H1 (cell line): ENCODE data around the gene GLRA1. TPM values are rescaled to one million over a fixed set of nuclear protein-coding genes. Genes with fewer than 3 reads are reported as not detected.

ENCODE experiments used
- CTCF ChIA-PET: fragments of 300-600 bp; sonication (Branson Sonifier 250); formaldehyde crosslinking; loops from one replicate; lab custom pipeline; 2021; ENCODE audit not compliant: partially characterized antibody; lab: Charles Lee
- POLR2A ChIA-PET: fragments of 300-600 bp; sonication (Branson Sonifier 250); formaldehyde crosslinking; loops from one replicate; lab custom pipeline; 2021; ENCODE audit warnings: inconsistent platforms; ENCODE audit not compliant: partially characterized antibody; lab: Charles Lee
- DNase-seq, 2 experiments: peaks; one replicate each; pipeline versions ENCODE4 v3.0.0 to v3.0.0-alpha.2; 2010 to 2022; ENCODE audit warnings: low spot score in 2 of 2, low read depth in 1 of 2, mixed read lengths in 1 of 2
- FAIRE-seq: peaks from 2 replicates; lab custom pipeline; 2011; peaks lifted over from hg19 to GRCh38; lab: Jason Lieb, UNC
- H2AFZ ChIP-seq: 2 replicates; pipeline ENCODE4 v1.8.1; 2012; ENCODE audit warnings: low read length, inconsistent platforms
- H2AK5ac ChIP-seq: 2 replicates; pipeline ENCODE4 v1.6.1; 2013; ENCODE audit warnings: low read depth, low read length
- H2BK120ac ChIP-seq: replicated peaks from 2 replicates; pipeline ENCODE3; 2013; ENCODE audit warnings: low read depth, low read length, inconsistent platforms
- H2BK12ac ChIP-seq: 2 replicates; pipeline ENCODE4 v1.6.1; 2013; ENCODE audit warnings: low read depth, low read length
- H2BK15ac ChIP-seq: 2 replicates; pipeline ENCODE4 v1.6.1; 2013; ENCODE audit warnings: low read length
- H2BK20ac ChIP-seq: 2 replicates; pipeline ENCODE4 v1.6.1; 2013; ENCODE audit warnings: low read length
- H2BK5ac ChIP-seq: 2 replicates; pipeline ENCODE4 v1.6.1; 2013; ENCODE audit warnings: low read depth, low read length
- H3K14ac ChIP-seq: 2 replicates; pipeline ENCODE4 v1.6.1; 2013; ENCODE audit warnings: inconsistent platforms; ENCODE audit not compliant: insufficient read length
- H3K18ac ChIP-seq: 2 replicates; pipeline ENCODE4 v1.6.1; 2013; ENCODE audit warnings: low read length; ENCODE audit errors: extremely low read depth
- H3K23ac ChIP-seq: 2 replicates; pipeline ENCODE4 v1.6.1; 2013; ENCODE audit warnings: inconsistent platforms; ENCODE audit not compliant: insufficient read length
- H3K23me2 ChIP-seq: 2 replicates; pipeline ENCODE4 v1.6.1; 2013; ENCODE audit warnings: low read depth, low read length
- H3K27ac ChIP-seq: 2 replicates; pipeline ENCODE4 v1.6.1; 2011; ENCODE audit warnings: low read depth, low read length, inconsistent platforms
- H3K27me3 ChIP-seq, 4 experiments: replicated peaks in 1 of 4; 1 replicate in 1 of 4; 2 replicates in 3 of 4; pipeline versions ENCODE4 v1.6.1 to v1.8.1; 2011 to 2013; ENCODE audit warnings: low read length in 3 of 4, mild to moderate bottlenecking in 3 of 4, inconsistent platforms in 2 of 4, mixed read lengths in 2 of 4, moderate library complexity in 1 of 4; ENCODE audit not compliant: control insufficient read depth in 3 of 4, insufficient read depth in 3 of 4; ENCODE audit errors: extremely low read depth in 1 of 4
- H3K36me3 ChIP-seq, 4 experiments: 2 replicates each; pipeline versions ENCODE4 v1.6.1 to v1.8.1; 2011 to 2013; ENCODE audit warnings: mild to moderate bottlenecking in 4 of 4, low read length in 3 of 4, moderate library complexity in 2 of 4, control low read depth in 1 of 4, inconsistent platforms in 1 of 4; ENCODE audit not compliant: insufficient read depth in 4 of 4, control insufficient read depth in 2 of 4
- H3K4ac ChIP-seq: replicated peaks from 2 replicates; pipeline ENCODE3; 2013; ENCODE audit warnings: low read length, low read depth, mixed read lengths, inconsistent platforms; ENCODE audit not compliant: insufficient read length
- H3K4me1 ChIP-seq, 4 experiments: replicated peaks in 1 of 4; 1 replicate in 1 of 4; 2 replicates in 3 of 4; pipeline versions ENCODE4 v1.6.1 to v1.8.1; 2011 to 2013; ENCODE audit warnings: low read length in 3 of 4, inconsistent platforms in 2 of 4, mixed read lengths in 1 of 4; ENCODE audit not compliant: insufficient read depth in 4 of 4, control insufficient read depth in 3 of 4
- H3K4me2 ChIP-seq, 2 experiments: 2 replicates each; pipeline versions ENCODE4 v1.6.1 to v1.8.1; 2011 to 2013; ENCODE audit warnings: low read depth in 2 of 2, low read length in 2 of 2, control low read depth in 1 of 2, inconsistent platforms in 1 of 2, mild to moderate bottlenecking in 1 of 2; ENCODE audit not compliant: insufficient read depth in 1 of 2
- H3K4me3 ChIP-seq, 4 experiments: fragments of 200-600, 300-600 bp in 1 of 4; sonication (generic), shearing (Covaris generic), sonication (Bioruptor Twin) in 1 of 4; 2 replicates each; pipeline versions ENCODE4 v1.5.1 to v1.8.1; 2011 to 2016; ENCODE audit warnings: low read length in 4 of 4, low read depth in 3 of 4, control low read depth in 2 of 4, inconsistent platforms in 2 of 4, mild to moderate bottlenecking in 2 of 4, mixed read lengths in 1 of 4, moderate library complexity in 1 of 4; ENCODE audit not compliant: insufficient read depth in 2 of 4; ENCODE audit errors: extremely low read depth in 1 of 4
- H3K56ac ChIP-seq: replicated peaks from 2 replicates; pipeline ENCODE3; 2013; ENCODE audit warnings: low read depth, mild to moderate bottlenecking, mixed read lengths, low read length, inconsistent platforms; ENCODE audit not compliant: insufficient read length
- H3K79me1 ChIP-seq: 2 replicates; pipeline ENCODE4 v1.6.1; 2013; ENCODE audit warnings: low read depth, low read length, control low read depth
- H3K79me2 ChIP-seq, 2 experiments: 2 replicates each; pipeline versions ENCODE4 v1.6.1 to v1.8.1; 2012 to 2013; ENCODE audit warnings: low read length in 2 of 2, mild to moderate bottlenecking in 2 of 2, inconsistent platforms in 1 of 2; ENCODE audit not compliant: insufficient read depth in 2 of 2, control insufficient read depth in 1 of 2
- H3K9ac ChIP-seq, 4 experiments: replicated peaks in 1 of 4; 1 replicate in 1 of 4; 2 replicates in 3 of 4; pipeline versions ENCODE4 v1.6.1 to v1.8.1; 2011 to 2013; ENCODE audit warnings: low read depth in 3 of 4, low read length in 3 of 4, control low read depth in 2 of 4, mild to moderate bottlenecking in 2 of 4, moderate library complexity in 2 of 4, inconsistent platforms in 1 of 4; ENCODE audit errors: extremely low read depth in 1 of 4
- H3K9me3 ChIP-seq, 2 experiments: 2 replicates each; pipeline versions ENCODE4 v1.6.1 to v1.8.1; 2012 to 2013; ENCODE audit warnings: mild to moderate bottlenecking in 2 of 2, moderate library complexity in 2 of 2, control low read depth in 1 of 2, inconsistent platforms in 1 of 2, low read depth in 1 of 2, low read length in 1 of 2, mixed read lengths in 1 of 2; ENCODE audit not compliant: insufficient read depth in 2 of 2
- H4K20me1 ChIP-seq, 2 experiments: replicated peaks in 1 of 2; 2 replicates each; pipeline versions ENCODE3 to v1.8.1; 2011 to 2013; ENCODE audit warnings: inconsistent platforms in 2 of 2, low read length in 2 of 2, mild to moderate bottlenecking in 1 of 2; ENCODE audit not compliant: insufficient read depth in 2 of 2, control insufficient read depth in 1 of 2
- H4K5ac ChIP-seq: 2 replicates; pipeline ENCODE4 v1.6.1; 2013; ENCODE audit warnings: low read length, low read depth, mixed read lengths, inconsistent platforms; ENCODE audit not compliant: insufficient read length
- H4K8ac ChIP-seq: 2 replicates; pipeline ENCODE4 v1.8.0; 2013; ENCODE audit warnings: mild to moderate bottlenecking, moderate library complexity, low read length, inconsistent platforms; ENCODE audit not compliant: insufficient read depth; ENCODE audit errors: extremely low read depth
- H4K91ac ChIP-seq: replicated peaks from 2 replicates; pipeline ENCODE3; 2013; ENCODE audit warnings: low read length, mixed read lengths, inconsistent platforms; ENCODE audit not compliant: insufficient read length
- HDAC2 ChIP-seq, 2 experiments: fragments of 300-600 bp in 1 of 2; sonication (generic) in 1 of 2; IDR thresholded peaks; 2 replicates each; pipeline ENCODE4 v1.6.1; 2011 to 2012; ENCODE audit warnings: low read depth in 2 of 2, low read length in 2 of 2, mild to moderate bottlenecking in 2 of 2, moderate library complexity in 2 of 2, borderline replicate concordance in 1 of 2, inconsistent platforms in 1 of 2
- KDM4A ChIP-seq: IDR thresholded peaks from one replicate; pipeline ENCODE4 v1.7.1; 2012; ENCODE audit warnings: low read depth, mild to moderate bottlenecking, moderate library complexity, low read length, inconsistent platforms; ENCODE audit not compliant: severe bottlenecking
- MAX ChIP-seq: IDR thresholded peaks from 2 replicates; pipeline ENCODE4 v1.6.1; 2012; ENCODE audit warnings: inconsistent platforms
- WGBS, 2 experiments: shearing (Covaris generic) in 1 of 2; methylation state at CpG; one replicate each; pipeline versions ENCODE4 v1.1.6 to v1.1.7; 2013 to 2015; ENCODE audit warnings: low lambda C conversion rate in 2 of 2, mixed read lengths in 2 of 2, inconsistent platforms in 1 of 2, low coverage in 1 of 2, missing lambda C conversion rate in 1 of 2; ENCODE audit not compliant: insufficient replicate concordance in 2 of 2, insufficient coverage in 1 of 2, insufficient read length in 1 of 2; ENCODE audit errors: extremely low coverage in 1 of 2, missing lambda C conversion rate in 1 of 2; 5-methylcytosine and 5-hydroxymethylcytosine counted together
- polyA plus RNA-seq, 7 experiments: library from polyadenylated mRNA; depleted of rRNA in 3 of 7; stranded (reverse) in 5 of 7; unstranded in 2 of 7; fragments of >200 nt in 5 of 7; fragments of 200-250 nt in 2 of 7; gene quantifications; 1 replicate in 5 of 7; 2 replicates in 1 of 7; 4 replicates in 1 of 7; pipeline versions ENCODE4 v1.2.1 to v1.2.3, GENCODE V29; 2011 to 2013; ENCODE audit warnings: missing spikeins in 2 of 7, mixed read lengths in 2 of 7
- total RNA-seq: library from RNA; stranded (reverse); fragmentation: NEBNext Ultra II Directional; extraction: Animal tissue kit (Norgen Biotek cat#: 25700); gene quantifications from 2 replicates; pipeline ENCODE4 v1.2.1, GENCODE V29; 2021

Gene GLRA1
- total and polyA plus RNA-seq, 2 of the 8 experiments (the other 6 are each of a cell fraction or from before 2014, with no cell fraction given): not detected

GRCh38 chr5:151917904-151918303 is 6.7 kb downstream of the GLRA1 start:
- Histone ChIP-seq H3K4me2 (peak overlapping the region; percentile 1 to 19; a peak in 1 of 4 replicates), H2BK20ac (no peak overlapping the region), H3K18ac (no peak overlapping the region), H2BK120ac (no peak overlapping the region), H4K20me1 (no peaks in the 10 kb centered on the region), H2BK5ac (no peak overlapping the region), H2BK12ac (no peak overlapping the region), H3K23me2 (no peaks in the 10 kb centered on the region), H2BK15ac (no peak overlapping the region), H3K4me3 (no peak overlapping the region), H2AFZ (no peak overlapping the region), H3K79me2 (no peaks in the 10 kb centered on the region), H2AK5ac (no peak overlapping the region), H3K27me3 (peaks cover 0 to 25% (median 10%) of the 10 kb centered on the region in 4 experiments; a peak in 5 of 7 replicates), H3K14ac (no peak overlapping the region), H3K27ac (no peak overlapping the region), H3K36me3 (no peaks in the 10 kb centered on the region), H3K4ac (no peak overlapping the region), H4K91ac (no peak overlapping the region), H4K5ac (no peak overlapping the region), H3K4me1 (peaks cover 0 to 2% (median 0%) of the 10 kb centered on the region in 4 experiments; a peak in 2 of 7 replicates), H4K8ac (no peak overlapping the region), H3K9ac (no peak overlapping the region), H3K79me1 (no peaks in the 10 kb centered on the region), H3K9me3 (no peaks in the 10 kb centered on the region), H3K23ac (no peak overlapping the region), H3K56ac (no peak overlapping the region)
- 75% methylated on average over 2 of the region's 2 CpGs; no CpG with 5 or more reads in 1 of the 2 experiments for WGBS, 2 experiments
- CTCF ChIA-PET: interaction anchor here (0.9 to 1.3 kb wide), 5 partner anchors 14 to 225 kb away, joined by 3 to 4 read pairs (median 3); no protein-coding TSS in a partner anchor
- DNase-seq (no peak), FAIRE-seq (no peak)
- POLR2A ChIA-PET: no interaction called here
- 0 out of 4 replicates have a peak, but pooled peaks have one; percentile 40 to 85 for TF ChIP-seq HDAC2 (IDR thresholded peaks at IDR 0.05; ENCODE audit: borderline replicate concordance in 1 of 2, low read depth in 2 of 2, low read length in 2 of 2)
- no peak for TF ChIP-seq KDM4A
- TF ChIP-seq MAX: 0 out of 2 replicates have a peak, but pooled peaks have one; percentile 42
